CD4-positive, alpha-beta T cell treated with Interleukin-10 for 1 hour (primary cell): ENCODE measurements around the gene KIF25.

ENCODE experiments used
- DNase-seq: peaks from one replicate; pipeline ENCODE4 v3.0.0-alpha.2; 2020

The KIF25 gene

GRCh38 chr6:168020242-168020641, 22.8 kb downstream of the KIF25 start:
- DNase-seq: no peak

- DNase-seq: no peak
These were observed 24.1 kb downstream of the KIF25 start for GRCh38 chr6:168021581-168021980.

GRCh38 chr6:168022488-168023321, 25.2 kb downstream of the KIF25 start:
- DNase-seq: no peak

GRCh38 chr6:168024951-168025510, 27.6 kb downstream of the KIF25 start:
- no peak for DNase-seq

- no peak for DNase-seq
These were observed 28.6 kb downstream of the KIF25 start for GRCh38 chr6:168025831-168026710.

- no peak for DNase-seq
These were observed 29.5 kb downstream of the KIF25 start for GRCh38 chr6:168026925-168027324.

- no peak for DNase-seq
These were observed 30.1 kb downstream of the KIF25 start for GRCh38 chr6:168027521-168027920.

- DNase-seq: no peak
These were observed 30.7 kb downstream of the KIF25 start for GRCh38 chr6:168028181-168028580.

GRCh38 chr6:168029459-168030217, 32.2 kb downstream of the KIF25 start:
- DNase-seq: no peak

GRCh38 chr6:168030218-168030746, 32.8 kb downstream of the KIF25 start:
- no peak for DNase-seq

GRCh38 chr6:168030908-168031307, 33.4 kb downstream of the KIF25 start:
- no peak for DNase-seq

- DNase-seq: no peak
These were observed 34.0 kb downstream of the KIF25 start for GRCh38 chr6:168031411-168031971.

- no peak for DNase-seq
These were observed 34.7 kb downstream of the KIF25 start for GRCh38 chr6:168032005-168032760.

GRCh38 chr6:168033791-168034190, 36.3 kb downstream of the KIF25 start:
- DNase-seq: no peak

- no peak for DNase-seq
These were observed 37.1 kb downstream of the KIF25 start for GRCh38 chr6:168034537-168034936.

- no peak for DNase-seq
These were observed 37.7 kb downstream of the KIF25 start for GRCh38 chr6:168035098-168035660.

- DNase-seq: no peak
These were observed 38.4 kb downstream of the KIF25 start for GRCh38 chr6:168035661-168036545.

GRCh38 chr6:168037242-168037641, 39.8 kb downstream of the KIF25 start:
- no peak for DNase-seq

GRCh38 chr6:168037856-168038255, 40.4 kb downstream of the KIF25 start:
- DNase-seq: no peak

- DNase-seq: no peak
These were observed 41.2 kb downstream of the KIF25 start for GRCh38 chr6:168038576-168039140.
